H9 (cell line): ENCODE data around the gene GALNS. TPM values are rescaled to one million over a fixed set of nuclear protein-coding genes. Genes with fewer than 3 reads are reported as not detected.

Experiments
- DNase-seq: peaks from one replicate; pipeline ENCODE4 v3.0.0-alpha.2; 2017
- H2AFZ ChIP-seq: one replicate; pipeline ENCODE4 v1.6.1; 2013; ENCODE audit warnings: mild to moderate bottlenecking, low read length, control low read depth, moderate library complexity
- H2AK5ac ChIP-seq: 2 replicates; pipeline ENCODE4 v1.6.1; 2013; ENCODE audit warnings: low read length, control low read depth, mixed read lengths; ENCODE audit not compliant: insufficient read length
- H2BK120ac ChIP-seq: one replicate; pipeline ENCODE4 v1.6.1; 2013; ENCODE audit warnings: low read depth, mild to moderate bottlenecking, low read length, control low read depth, inconsistent platforms; ENCODE audit not compliant: poor library complexity, severe bottlenecking
- H2BK12ac ChIP-seq: 2 replicates; pipeline ENCODE4 v1.6.1; 2013; ENCODE audit warnings: low read length, control low read depth, mixed read lengths, low read depth; ENCODE audit not compliant: insufficient read length
- H2BK15ac ChIP-seq: 2 replicates; pipeline ENCODE4 v1.6.1; 2013; ENCODE audit warnings: low read depth, low read length, control low read depth
- H2BK20ac ChIP-seq: one replicate; pipeline ENCODE4 v1.6.1; 2013; ENCODE audit warnings: low read depth, mild to moderate bottlenecking, low read length, control low read depth, inconsistent platforms; ENCODE audit not compliant: poor library complexity, severe bottlenecking
- H2BK5ac ChIP-seq: 2 replicates; pipeline ENCODE4 v1.6.1; 2013; ENCODE audit warnings: low read length, control low read depth, mixed read lengths; ENCODE audit not compliant: insufficient read length
- H3K14ac ChIP-seq: 2 replicates; pipeline ENCODE4 v1.6.1; 2013; ENCODE audit warnings: low read length, control low read depth; ENCODE audit not compliant: insufficient read depth
- H3K18ac ChIP-seq: 2 replicates; pipeline ENCODE4 v1.6.1; 2013; ENCODE audit warnings: low read depth, mild to moderate bottlenecking, mixed read lengths, low read length, control low read depth; ENCODE audit not compliant: insufficient read length
- H3K23ac ChIP-seq: 2 replicates; pipeline ENCODE4 v1.6.1; 2013; ENCODE audit warnings: low read length, control low read depth, mixed read lengths, low read depth; ENCODE audit not compliant: insufficient read length
- H3K23me2 ChIP-seq: 2 replicates; pipeline ENCODE4 v1.6.1; 2013; ENCODE audit warnings: low read depth, mild to moderate bottlenecking, mixed read lengths, low read length, control low read depth; ENCODE audit not compliant: insufficient read length, poor library complexity, severe bottlenecking
- H3K27ac ChIP-seq: 2 replicates; pipeline ENCODE4 v1.5.1; 2013; ENCODE audit warnings: low read length, control low read depth, mixed read lengths, low read depth; ENCODE audit not compliant: insufficient read length
- H3K27me3 ChIP-seq: 2 replicates; pipeline ENCODE4 v1.6.1; 2013; ENCODE audit warnings: low read length, control low read depth, inconsistent platforms; ENCODE audit not compliant: insufficient read depth
- H3K4ac ChIP-seq: 2 replicates; pipeline ENCODE4 v1.6.1; 2013; ENCODE audit warnings: low read depth, mild to moderate bottlenecking, control low read depth, inconsistent platforms, low read length, moderate library complexity
- H3K4me1 ChIP-seq: 2 replicates; pipeline ENCODE4 v1.6.1; 2013; ENCODE audit warnings: low read length, control low read depth, inconsistent platforms; ENCODE audit not compliant: insufficient read depth
- H3K4me2 ChIP-seq: 2 replicates; pipeline ENCODE4 v1.6.1; 2013; ENCODE audit warnings: low read length, control low read depth, mixed read lengths; ENCODE audit not compliant: insufficient read length, insufficient read depth
- H3K56ac ChIP-seq: 2 replicates; pipeline ENCODE4 v1.6.1; 2013; ENCODE audit warnings: low read depth, mild to moderate bottlenecking, mixed read lengths, low read length, control low read depth; ENCODE audit not compliant: insufficient read length
- H3K79me1 ChIP-seq: 2 replicates; pipeline ENCODE4 v1.6.1; 2013; ENCODE audit warnings: low read depth, mild to moderate bottlenecking, moderate library complexity, low read length, control low read depth, inconsistent platforms; ENCODE audit not compliant: insufficient read depth, poor library complexity, severe bottlenecking
- H3K79me2 ChIP-seq: 2 replicates; pipeline ENCODE4 v1.6.1; 2013; ENCODE audit warnings: low read length, control low read depth, inconsistent platforms; ENCODE audit not compliant: insufficient read depth
- H3K9ac ChIP-seq: 2 replicates; pipeline ENCODE4 v1.6.1; 2013; ENCODE audit warnings: low read length, control low read depth, mixed read lengths; ENCODE audit not compliant: insufficient read length; ENCODE audit errors: extremely low read depth
- H3K9me3 ChIP-seq: one replicate; pipeline ENCODE4 v1.6.1; 2013; ENCODE audit warnings: low read depth, low read length, inconsistent platforms; ENCODE audit not compliant: control insufficient read depth
- H3T11ph ChIP-seq: one replicate; pipeline ENCODE4 v1.6.1; 2013; ENCODE audit warnings: mild to moderate bottlenecking, low read length, control low read depth, inconsistent platforms
- H4K20me1 ChIP-seq: one replicate; pipeline ENCODE4 v1.6.1; 2013; ENCODE audit not compliant: control insufficient read depth, insufficient read length, insufficient read depth
- H4K5ac ChIP-seq: 2 replicates; pipeline ENCODE4 v1.6.1; 2013; ENCODE audit warnings: low read depth, mild to moderate bottlenecking, mixed read lengths, low read length, control low read depth; ENCODE audit not compliant: insufficient read length
- H4K8ac ChIP-seq: replicated peaks from 2 replicates; pipeline ENCODE4 v1.6.1; 2013; ENCODE audit warnings: low read length, control low read depth, mixed read lengths, low read depth; ENCODE audit not compliant: insufficient read length
- H4K91ac ChIP-seq: 2 replicates; pipeline ENCODE4 v1.6.1; 2013; ENCODE audit warnings: low read depth, mild to moderate bottlenecking, moderate library complexity, mixed read lengths, low read length, control low read depth; ENCODE audit not compliant: insufficient read length
- H3K27ac Mint-ChIP-seq, 3 experiments: 2 replicates in 2 of 3; 3 replicates in 1 of 3; pipeline ENCODE4 v1.8.0; 2020 to 2021; ENCODE audit warnings: mixed read lengths in 3 of 3, mild to moderate bottlenecking in 1 of 3, moderate library complexity in 1 of 3
- H3K27me3 Mint-ChIP-seq: 2 replicates; pipeline ENCODE4 v1.8.0; 2021; ENCODE audit warnings: low read depth, mild to moderate bottlenecking, moderate library complexity, mixed read lengths
- H3K36me3 Mint-ChIP-seq, 3 experiments: 2 replicates in 2 of 3; 3 replicates in 1 of 3; pipeline ENCODE4 v1.8.0; 2020 to 2021; ENCODE audit warnings: low read depth in 3 of 3, mixed read lengths in 3 of 3; ENCODE audit not compliant: insufficient read depth in 1 of 3
- H3K4me1 Mint-ChIP-seq, 2 experiments: 2 replicates each; pipeline ENCODE4 v1.8.0; 2020; ENCODE audit warnings: mixed read lengths in 2 of 2
- H3K4me3 Mint-ChIP-seq, 2 experiments: 2 replicates in 1 of 2; 3 replicates in 1 of 2; pipeline ENCODE4 v1.8.0; 2020 to 2021; ENCODE audit warnings: mild to moderate bottlenecking in 2 of 2, mixed read lengths in 2 of 2, moderate library complexity in 1 of 2
- H3K9me3 Mint-ChIP-seq, 2 experiments: 2 replicates in 1 of 2; 3 replicates in 1 of 2; pipeline ENCODE4 v1.8.0; 2020; ENCODE audit warnings: mild to moderate bottlenecking in 2 of 2, mixed read lengths in 2 of 2, moderate library complexity in 1 of 2
- CTCF ChIP-seq: fragments of 200-600 bp; sonication (generic); conservative IDR thresholded peaks from 3 replicates; pipeline ENCODE4 v1.8.0; 2021; ENCODE audit warnings: antibody characterized with exemption, mild to moderate bottlenecking
- WGBS: extraction: QIAGEN DNeasy Blood & Tissue Kit; methylation state at CpG from one replicate; pipeline ENCODE4 v1.1.7; 2013; ENCODE audit warnings: missing lambda C conversion rate, low lambda C conversion rate, mixed read lengths; ENCODE audit not compliant: insufficient read length; ENCODE audit errors: extremely low coverage; 5-methylcytosine and 5-hydroxymethylcytosine counted together
- total RNA-seq: library from RNA; stranded (reverse); gene quantifications from 2 replicates; pipeline ENCODE4 v1.2.1, GENCODE V29; 2021

Gene GALNS
- total RNA-seq, 1 experiment from 2014 or later, result 20.3 TPM

- no peak overlapping the region for H2BK15ac ChIP-seq
- Mint-ChIP-seq H3K27ac (no peak overlapping the region), H3K4me3 (no peak overlapping the region), H3K9me3 (no peaks in the 10 kb centered on the region; a peak in 1 of 5 replicates), H3K36me3 (no peaks in the 10 kb centered on the region), H3K27me3 (peaks cover 5% of the 10 kb centered on the region), H3K4me1 (no peaks in the 10 kb centered on the region)
- no CpG with 5 or more reads among the region's 8 CpGs for WGBS
- no peak for TF ChIP-seq CTCF
- H3K9me3 ChIP-seq, result no peaks in the 10 kb centered on the region
- H2BK120ac ChIP-seq, result no peak overlapping the region
- no peaks in the 10 kb centered on the region for H4K20me1 ChIP-seq
- H4K5ac ChIP-seq, result no peak overlapping the region
- no peaks in the 10 kb centered on the region for H3K79me1 ChIP-seq
- H3K79me2 ChIP-seq, result no peaks in the 10 kb centered on the region
- H3K56ac ChIP-seq, result no peak overlapping the region
- H3K4ac ChIP-seq, result no peak overlapping the region
- no peak overlapping the region for H2BK12ac ChIP-seq
- no peak overlapping the region for H3K23ac ChIP-seq
- no peak overlapping the region for H2BK5ac ChIP-seq
- no peak overlapping the region for H3K4me2 ChIP-seq
- H3K27me3 ChIP-seq, result no peaks in the 10 kb centered on the region
- no peak overlapping the region for H3K9ac ChIP-seq
- no peak overlapping the region for H2AFZ ChIP-seq
- H4K91ac ChIP-seq, result no peak overlapping the region
- no peak overlapping the region for H3K14ac ChIP-seq
- no peak overlapping the region for H2BK20ac ChIP-seq
- no peak overlapping the region for H2AK5ac ChIP-seq
- H3K23me2 ChIP-seq, result no peaks in the 10 kb centered on the region
- H3K4me1 ChIP-seq, result no peaks in the 10 kb centered on the region
- no peak overlapping the region for H4K8ac ChIP-seq
- DNase-seq, result no peak
- no peak overlapping the region for H3K18ac ChIP-seq
- H3K27ac ChIP-seq, result no peak overlapping the region
- H3T11ph ChIP-seq, result no peak overlapping the region
These were observed 14.6 kb upstream of the GALNS start for GRCh38 chr16:88871349-88871702.
